ENCODE measurements around the gene CLEC17A. TPM values are rescaled to one million over a fixed set of nuclear protein-coding genes. Genes with fewer than 3 reads are reported as not detected.

CLEC17A gene
- total RNA-seq, 1 donor = 1.6 TPM

- no peaks in the 10 kb centered on the region for H3K4me1 ChIP-seq (ENCODE audit: insufficient read depth, low read length)
- H3K4me3 ChIP-seq (ENCODE audit: low read length) = no peak overlapping the region
- no peaks in the 10 kb centered on the region for H3K9me3 ChIP-seq (ENCODE audit: low read depth, low read length)
- H3K27me3 ChIP-seq (ENCODE audit: insufficient read depth, low read length) = no peaks in the 10 kb centered on the region
These were observed 65.6 kb downstream of the CLEC17A start for GRCh38 chr19:14648506-14648905.

DNA sequence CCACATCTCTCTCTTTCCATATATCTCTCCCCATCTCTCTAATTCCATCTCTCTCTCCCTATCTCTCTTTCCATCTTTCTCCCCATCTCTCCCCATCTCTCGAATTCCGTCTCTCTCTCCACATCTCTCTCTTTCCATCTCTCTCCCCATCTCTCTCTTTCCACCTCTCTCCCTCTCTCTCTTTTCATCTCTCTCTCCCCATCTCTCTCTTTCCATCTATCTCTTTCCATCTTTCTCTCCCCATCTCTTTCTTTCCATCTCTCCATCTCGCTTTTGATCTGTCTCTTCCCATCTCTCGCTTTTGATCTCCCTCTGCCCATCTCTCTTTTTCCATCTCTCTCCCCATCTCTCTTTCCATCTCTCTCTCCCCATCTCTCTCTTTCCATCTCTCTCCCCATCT, 66.1 kb downstream of the CLEC17A start:
- H3K27me3 ChIP-seq (ENCODE audit: insufficient read depth, low read length) = no peaks in the 10 kb centered on the region
- H3K4me1 ChIP-seq (ENCODE audit: insufficient read depth, low read length) = no peaks in the 10 kb centered on the region
- H3K4me3 ChIP-seq (ENCODE audit: low read length) = no peak overlapping the region
- H3K9me3 ChIP-seq (ENCODE audit: low read depth, low read length) = no peaks in the 10 kb centered on the region

GRCh38 chr19:14650161-14650560, 67.3 kb downstream of the CLEC17A start:
- no peak overlapping the region for H3K4me3 ChIP-seq (ENCODE audit: low read length)
- no peaks in the 10 kb centered on the region for H3K9me3 ChIP-seq (ENCODE audit: low read depth, low read length)
- no peaks in the 10 kb centered on the region for H3K4me1 ChIP-seq (ENCODE audit: insufficient read depth, low read length)
- H3K27me3 ChIP-seq (ENCODE audit: insufficient read depth, low read length) = no peaks in the 10 kb centered on the region

DNA sequence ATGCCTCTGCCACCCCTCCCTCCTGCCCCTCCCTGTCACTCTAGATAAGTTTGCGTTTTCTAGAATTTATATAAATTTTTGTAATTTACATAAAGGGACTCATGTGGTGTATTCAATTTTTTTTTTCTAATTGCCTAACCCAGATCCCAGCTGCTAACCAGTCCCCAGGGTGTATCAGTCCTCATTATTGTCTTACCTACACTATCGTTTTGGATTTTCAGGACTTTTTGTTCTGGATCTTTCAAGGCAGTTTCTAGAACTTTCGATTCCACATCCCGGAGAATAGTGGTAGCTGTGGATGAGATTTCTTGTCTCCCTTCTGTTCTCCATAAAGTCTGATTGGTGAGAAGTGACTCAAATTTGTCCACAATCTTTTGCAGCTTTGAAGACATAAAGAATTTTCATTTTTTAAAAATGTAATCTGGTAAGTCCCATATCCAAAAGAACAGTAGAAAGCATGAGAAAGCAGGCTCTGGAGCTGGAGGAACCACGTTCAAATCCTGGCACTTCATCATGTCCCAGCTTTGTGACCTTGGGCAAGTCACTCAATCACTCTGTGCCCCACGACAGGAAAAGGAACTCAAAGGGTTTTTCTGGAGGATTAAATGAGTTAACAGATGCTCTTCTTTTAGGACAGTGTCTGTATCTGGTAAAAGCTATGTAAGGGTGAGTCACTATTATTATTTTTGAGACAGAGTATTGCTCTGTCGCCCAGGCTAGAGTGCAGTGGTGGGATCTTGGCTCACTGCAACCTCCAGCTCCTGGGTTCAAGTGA, 72.1 kb downstream of the CLEC17A start:
- no peaks in the 10 kb centered on the region for H3K9me3 ChIP-seq (ENCODE audit: low read depth, low read length)
- H3K4me3 ChIP-seq (ENCODE audit: low read length) = no peak overlapping the region
- H3K27me3 ChIP-seq (ENCODE audit: insufficient read depth, low read length) = no peaks in the 10 kb centered on the region
- H3K4me1 ChIP-seq (ENCODE audit: insufficient read depth, low read length) = peaks cover 6% of the 10 kb centered on the region

- Histone ChIP-seq H3K9me3 (ENCODE audit: low read depth, low read length) (no peaks in the 10 kb centered on the region), H3K27me3 (ENCODE audit: insufficient read depth, low read length) (no peaks in the 10 kb centered on the region), H3K4me3 (ENCODE audit: low read length) (no peak overlapping the region), H3K4me1 (ENCODE audit: insufficient read depth, low read length) (peaks cover 13% of the 10 kb centered on the region)
These were observed 72.8 kb downstream of the CLEC17A start for GRCh38 chr19:14655726-14656125.

DNA sequence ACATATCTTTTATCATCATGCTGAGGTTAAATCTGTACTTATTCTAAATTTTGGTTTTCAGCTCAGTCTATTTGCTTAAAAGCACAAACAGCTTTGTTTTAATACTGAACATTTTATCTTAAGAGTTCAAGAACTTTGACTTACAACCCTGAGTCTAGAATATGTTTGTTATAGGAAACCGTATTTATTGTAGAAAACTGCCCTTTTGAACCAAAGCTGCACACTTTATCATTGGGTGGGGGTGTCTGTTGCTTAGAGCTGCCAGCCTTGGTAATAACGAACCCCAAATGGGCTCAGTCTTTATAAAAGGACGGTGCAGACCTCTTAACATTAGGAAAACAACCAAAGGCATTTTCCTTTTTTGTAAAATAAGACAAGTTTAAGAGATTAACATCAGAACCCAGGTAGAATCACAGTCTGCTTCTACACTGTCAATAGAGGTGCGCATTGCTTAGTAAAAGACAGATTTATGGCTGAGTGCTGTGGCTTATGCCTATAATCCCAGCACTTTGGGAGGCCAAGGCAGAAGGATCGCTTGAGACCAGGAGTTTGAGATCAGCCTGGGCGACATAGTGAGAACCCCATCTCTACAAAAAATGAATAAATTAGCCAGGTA, 77.1 kb downstream of the CLEC17A start:
- Histone ChIP-seq H3K4me1 (ENCODE audit: insufficient read depth, low read length) (peaks cover 30% of the 10 kb centered on the region), H3K27me3 (ENCODE audit: insufficient read depth, low read length) (no peaks in the 10 kb centered on the region), H3K9me3 (ENCODE audit: low read depth, low read length) (no peaks in the 10 kb centered on the region), H3K4me3 (ENCODE audit: low read length) (no peak overlapping the region)

GRCh38 chr19:14661372-14661924, 78.6 kb downstream of the CLEC17A start:
- Histone ChIP-seq H3K4me3 (ENCODE audit: low read length) (no peak overlapping the region), H3K27me3 (ENCODE audit: insufficient read depth, low read length) (no peaks in the 10 kb centered on the region), H3K4me1 (ENCODE audit: insufficient read depth, low read length) (peaks cover 24% of the 10 kb centered on the region), H3K9me3 (ENCODE audit: low read depth, low read length) (no peaks in the 10 kb centered on the region)

Other genes starting within 250 kb of the CLEC17A start
- gene ADGRE5, start 201.6 kb upstream of the CLEC17A start, total RNA-seq = 155 TPM
- gene DDX39A, start 163.7 kb upstream of the CLEC17A start, total RNA-seq = 123 TPM
- gene PKN1, start 149.8 kb upstream of the CLEC17A start, total RNA-seq = 118 TPM
- not detected for gene PTGER1, start 107.7 kb upstream of the CLEC17A start, total RNA-seq
- gene GIPC1, start 87.0 kb upstream of the CLEC17A start, total RNA-seq = 11.0 TPM
- gene DNAJB1, start 64.7 kb upstream of the CLEC17A start, total RNA-seq = 265 TPM
- gene TECR, start 53.5 kb upstream of the CLEC17A start, total RNA-seq = 28.9 TPM
- gene NDUFB7, start 11.0 kb upstream of the CLEC17A start, total RNA-seq = 50.9 TPM
- gene ADGRE3, start 91.8 kb downstream of the CLEC17A start, total RNA-seq = 0.63 TPM
- 10.7 TPM for gene ZNF333, start 107.0 kb downstream of the CLEC17A start, total RNA-seq
- 22.7 TPM for gene ADGRE2, start 195.5 kb downstream of the CLEC17A start, total RNA-seq